ENCODE data around the gene TIMP3.

TIMP3 gene

DNA sequence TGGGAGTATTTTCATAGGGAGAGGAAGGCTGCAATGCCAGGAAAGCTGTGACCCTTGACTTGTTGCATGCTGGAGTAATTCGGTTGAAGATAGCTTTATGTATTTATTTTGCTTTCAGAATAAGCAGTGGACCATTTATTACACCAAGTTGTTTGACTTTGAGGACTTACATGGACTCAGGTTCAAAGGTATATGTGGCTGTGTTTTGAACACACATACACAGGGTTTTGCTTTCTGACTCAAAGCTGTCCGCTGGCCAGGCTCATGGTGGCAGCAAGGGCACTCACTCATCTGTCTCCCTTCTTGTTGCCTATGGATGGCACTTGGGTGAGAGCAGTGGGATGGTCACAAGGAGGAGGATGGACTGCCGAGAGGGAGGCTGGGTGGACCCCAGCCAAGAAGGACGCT is 6.5 kb downstream of the TIMP3 start:
- TF ChIP-seq, protein P1, sequence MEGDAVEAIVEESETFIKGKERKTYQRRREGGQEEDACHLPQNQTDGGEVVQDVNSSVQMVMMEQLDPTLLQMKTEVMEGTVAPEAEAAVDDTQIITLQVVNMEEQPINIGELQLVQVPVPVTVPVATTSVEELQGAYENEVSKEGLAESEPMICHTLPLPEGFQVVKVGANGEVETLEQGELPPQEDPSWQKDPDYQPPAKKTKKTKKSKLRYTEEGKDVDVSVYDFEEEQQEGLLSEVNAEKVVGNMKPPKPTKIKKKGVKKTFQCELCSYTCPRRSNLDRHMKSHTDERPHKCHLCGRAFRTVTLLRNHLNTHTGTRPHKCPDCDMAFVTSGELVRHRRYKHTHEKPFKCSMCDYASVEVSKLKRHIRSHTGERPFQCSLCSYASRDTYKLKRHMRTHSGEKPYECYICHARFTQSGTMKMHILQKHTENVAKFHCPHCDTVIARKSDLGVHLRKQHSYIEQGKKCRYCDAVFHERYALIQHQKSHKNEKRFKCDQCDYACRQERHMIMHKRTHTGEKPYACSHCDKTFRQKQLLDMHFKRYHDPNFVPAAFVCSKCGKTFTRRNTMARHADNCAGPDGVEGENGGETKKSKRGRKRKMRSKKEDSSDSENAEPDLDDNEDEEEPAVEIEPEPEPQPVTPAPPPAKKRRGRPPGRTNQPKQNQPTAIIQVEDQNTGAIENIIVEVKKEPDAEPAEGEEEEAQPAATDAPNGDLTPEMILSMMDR (IDR thresholded peaks at IDR 0.05; ENCODE audit: low read length) = no peak
- TF ChIP-seq EZH2phosphoT487 (IDR thresholded peaks at IDR 0.05; ENCODE audit: low read length) (no peak), EZH2 (optimal IDR thresholded peaks at IDR 0.05; ENCODE audit: low read depth, low read length) (no peak)
- Histone ChIP-seq H3K4me1 (ENCODE audit: low read length) (no peaks in the 10 kb centered on the region), H3K4me3 (ENCODE audit: low read length) (no peak overlapping the region), H2AFZ (ENCODE audit: low read length) (no peak overlapping the region), H4K20me1 (ENCODE audit: insufficient read depth, low read length) (no peaks in the 10 kb centered on the region), H3K9me3 (replicated peaks; ENCODE audit: insufficient read depth, low read length) (no peaks in the 10 kb centered on the region), H3F3A (ENCODE audit: insufficient read depth, low read length) (no peaks in the 10 kb centered on the region), H3K9me2 (replicated peaks; ENCODE audit: insufficient read depth, low read length) (no peaks in the 10 kb centered on the region), H3K27me3 (replicated peaks; ENCODE audit: insufficient read depth, low read length) (0 out of 2 replicates have a peak, but pooled peaks cover 9% of the 10 kb centered on the region), H3K4me2 (ENCODE audit: low read depth, low read length) (no peak overlapping the region), H3K27ac (ENCODE audit: low read length) (no peak overlapping the region), H3K79me2 (ENCODE audit: low read length) (no peaks in the 10 kb centered on the region), H3K36me3 (replicated peaks; ENCODE audit: insufficient read depth, low read length) (no peaks in the 10 kb centered on the region), H3K9ac (ENCODE audit: low read length) (no peak overlapping the region)
- no peak for DNase-seq

DNA sequence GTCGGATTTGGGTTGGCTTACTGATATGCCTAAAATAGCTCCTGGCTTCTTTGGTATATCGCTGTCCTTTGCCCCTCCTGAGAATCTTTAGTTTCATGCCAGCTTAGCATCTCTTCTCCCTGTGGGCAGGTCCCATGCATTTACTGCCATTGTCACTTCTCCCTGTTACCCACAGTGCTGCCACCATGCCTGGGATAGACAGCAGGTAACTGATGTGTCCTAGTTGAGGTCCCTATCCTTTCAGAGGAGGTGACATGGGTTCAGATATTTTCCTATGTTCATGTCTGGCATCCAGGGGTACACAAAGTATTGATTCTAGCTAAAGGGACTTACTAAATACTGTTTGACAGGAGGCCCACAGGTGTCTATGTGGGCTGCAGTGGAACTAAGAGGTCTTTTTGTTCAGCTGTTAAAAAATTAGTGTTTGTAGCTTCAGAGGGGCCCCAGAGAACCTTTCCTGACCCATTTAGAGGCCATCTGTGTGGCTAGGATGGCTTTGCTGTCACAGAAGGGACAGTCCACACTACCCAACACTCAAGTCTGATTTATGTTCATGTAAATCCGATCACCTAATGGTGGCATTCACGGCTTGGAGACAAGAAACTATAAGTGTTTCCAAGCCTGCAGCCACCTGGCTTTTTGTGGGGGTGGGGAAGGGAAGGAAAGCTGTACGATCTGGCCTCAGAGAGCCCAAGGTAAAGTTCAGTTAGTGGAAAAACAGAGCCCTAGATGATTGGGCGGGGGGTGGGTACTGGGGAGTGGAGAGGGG is 8.5 kb downstream of the TIMP3 start:
- Histone ChIP-seq H4K20me1 (ENCODE audit: insufficient read depth, low read length) (no peaks in the 10 kb centered on the region), H3K9me2 (replicated peaks; ENCODE audit: insufficient read depth, low read length) (no peaks in the 10 kb centered on the region), H3K27ac (ENCODE audit: low read length) (no peak overlapping the region), H3K27me3 (replicated peaks; ENCODE audit: insufficient read depth, low read length) (no peaks in the 10 kb centered on the region), H3K9ac (ENCODE audit: low read length) (no peak overlapping the region), H3K4me3 (ENCODE audit: low read length) (no peak overlapping the region), H3K36me3 (replicated peaks; ENCODE audit: insufficient read depth, low read length) (no peaks in the 10 kb centered on the region), H3K79me2 (ENCODE audit: low read length) (no peaks in the 10 kb centered on the region), H3K9me3 (replicated peaks; ENCODE audit: insufficient read depth, low read length) (no peaks in the 10 kb centered on the region), H2AFZ (ENCODE audit: low read length) (no peak overlapping the region), H3F3A (ENCODE audit: insufficient read depth, low read length) (no peaks in the 10 kb centered on the region), H3K4me1 (ENCODE audit: low read length) (no peaks in the 10 kb centered on the region), H3K4me2 (ENCODE audit: low read depth, low read length) (no peak overlapping the region)
- no peak for DNase-seq
- TF ChIP-seq, protein P1 (IDR thresholded peaks at IDR 0.05; ENCODE audit: low read length) = no peak
- TF ChIP-seq EZH2phosphoT487 (IDR thresholded peaks at IDR 0.05; ENCODE audit: low read length) = no peak
- no peak for TF ChIP-seq EZH2 (optimal IDR thresholded peaks at IDR 0.05; ENCODE audit: low read depth, low read length)

DNA sequence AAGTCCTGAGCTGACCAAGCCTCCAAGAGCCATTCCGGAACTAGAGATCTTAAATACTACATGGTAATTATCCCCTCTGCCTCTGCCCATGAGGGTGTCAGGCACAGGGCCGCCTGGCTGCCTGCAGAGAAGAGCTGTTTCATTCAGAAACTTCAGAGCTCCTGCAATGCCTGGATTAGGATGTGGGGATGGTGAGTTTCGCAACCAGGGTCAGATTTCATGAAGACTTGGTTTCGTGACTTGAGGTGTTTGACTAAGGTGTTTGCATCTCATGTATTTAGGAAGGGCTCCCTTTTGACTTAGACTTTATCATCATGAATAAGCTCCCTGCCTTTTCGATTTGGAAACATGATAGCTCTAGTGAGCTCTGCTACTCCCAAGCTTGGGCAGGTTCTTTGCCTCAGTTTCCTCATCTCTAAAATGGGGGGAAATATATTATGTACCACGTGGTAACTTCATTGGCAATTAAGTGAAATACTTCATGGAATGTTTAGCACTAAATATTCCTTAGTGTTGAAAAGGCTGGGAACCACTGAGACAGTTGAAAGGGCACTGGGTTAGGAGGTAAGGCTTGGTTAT is 9.1 kb downstream of the TIMP3 start:
- no peaks in the 10 kb centered on the region for H3K9me3 ChIP-seq (replicated peaks; ENCODE audit: insufficient read depth, low read length)
- H3K27ac ChIP-seq (ENCODE audit: low read length) = no peak overlapping the region
- no peaks in the 10 kb centered on the region for H3F3A ChIP-seq (ENCODE audit: insufficient read depth, low read length)

More for the DNA sequence above, 9.1 kb downstream of the TIMP3 start:
- Histone ChIP-seq H3K9me2 (replicated peaks; ENCODE audit: insufficient read depth, low read length) (no peaks in the 10 kb centered on the region), H2AFZ (ENCODE audit: low read length) (no peak overlapping the region), H3K4me1 (ENCODE audit: low read length) (no peaks in the 10 kb centered on the region), H3K27me3 (replicated peaks; ENCODE audit: insufficient read depth, low read length) (no peaks in the 10 kb centered on the region), H3K79me2 (ENCODE audit: low read length) (no peaks in the 10 kb centered on the region), H4K20me1 (ENCODE audit: insufficient read depth, low read length) (no peaks in the 10 kb centered on the region), H3K36me3 (replicated peaks; ENCODE audit: insufficient read depth, low read length) (no peaks in the 10 kb centered on the region), H3K4me2 (ENCODE audit: low read depth, low read length) (no peak overlapping the region), H3K9ac (ENCODE audit: low read length) (no peak overlapping the region), H3K4me3 (ENCODE audit: low read length) (no peak overlapping the region)
- TF ChIP-seq EZH2phosphoT487 (IDR thresholded peaks at IDR 0.05; ENCODE audit: low read length) = no peak
- no peak for TF ChIP-seq EZH2 (optimal IDR thresholded peaks at IDR 0.05; ENCODE audit: low read depth, low read length)
- TF ChIP-seq, protein P1 (IDR thresholded peaks at IDR 0.05; ENCODE audit: low read length) = no peak
- no peak for DNase-seq

All from MM.1S (cell line).